GM23338 (cell line): ENCODE measurements around the gene GP2. TPM values are rescaled to one million over a fixed set of nuclear protein-coding genes. Genes with fewer than 3 reads are reported as not detected.

ENCODE experiments used
- ATAC-seq: fragments of 200-7000 bp; cut with Tn5 transposase; 3 replicates; pipeline ENCODE4 v1.9.1; 2020
- DNase-seq: peaks from one replicate; pipeline ENCODE4 v3.0.0-alpha.2; 2015; ENCODE audit warnings: low spot score
- H2AFZ ChIP-seq: fragments of 200-600 bp; sonication (generic); 2 replicates; pipeline ENCODE4 v1.8.0; 2016; ENCODE audit warnings: antibody characterized with exemption, mild to moderate bottlenecking, moderate library complexity
- H3F3A ChIP-seq: fragments of 200-600 bp; sonication (generic); replicated peaks from 2 replicates; pipeline ENCODE4 v1.8.0; 2017; ENCODE audit warnings: antibody characterized with exemption, mixed run types, low read depth
- H3K27ac ChIP-seq: fragments of 200-600 bp; sonication (generic); 2 replicates; pipeline ENCODE4 v1.6.1; 2016; ENCODE audit warnings: low read depth
- H3K27me3 ChIP-seq: fragments of 200-600 bp; sonication (generic); 2 replicates; pipeline ENCODE4 v1.8.0; 2016; ENCODE audit warnings: mild to moderate bottlenecking, mixed run types, moderate library complexity; ENCODE audit not compliant: insufficient read depth
- H3K36me3 ChIP-seq: fragments of 200-600 bp; sonication (generic); 2 replicates; pipeline ENCODE4 v1.8.0; 2016; ENCODE audit warnings: mild to moderate bottlenecking; ENCODE audit not compliant: insufficient read depth
- H3K4me1 ChIP-seq: fragments of 200-600 bp; sonication (generic); 2 replicates; pipeline ENCODE4 v1.8.0; 2016; ENCODE audit warnings: mild to moderate bottlenecking, moderate library complexity; ENCODE audit not compliant: insufficient read depth
- H3K4me2 ChIP-seq: fragments of 200-600 bp; sonication (generic); 2 replicates; pipeline ENCODE4 v1.7.1; 2017; ENCODE audit warnings: mixed run types
- H3K4me3 ChIP-seq: fragments of 200-600 bp; sonication (generic); 2 replicates; pipeline ENCODE4 v1.6.1; 2016; ENCODE audit warnings: mixed run types
- H3K79me2 ChIP-seq: fragments of 200-600 bp; sonication (generic); replicated peaks from 2 replicates; pipeline ENCODE4 v1.8.0; 2017; ENCODE audit warnings: mild to moderate bottlenecking; ENCODE audit not compliant: insufficient read depth
- H3K9me2 ChIP-seq: fragments of 200-600 bp; sonication (generic); 2 replicates; pipeline ENCODE4 v1.8.0; 2017; ENCODE audit not compliant: insufficient read depth
- H4K20me1 ChIP-seq: fragments of 200-600 bp; sonication (generic); replicated peaks from 2 replicates; pipeline ENCODE4 v1.8.0; 2017; ENCODE audit warnings: mild to moderate bottlenecking; ENCODE audit not compliant: insufficient read depth
- H3K27ac Mint-ChIP-seq: 2 replicates; pipeline ENCODE4 v1.8.0; 2020; ENCODE audit warnings: inconsistent platforms, mild to moderate bottlenecking, moderate library complexity, mixed read lengths
- H3K27me3 Mint-ChIP-seq: 3 replicates; pipeline ENCODE4 v1.8.0; 2022; ENCODE audit warnings: low read depth, mild to moderate bottlenecking, moderate library complexity, mixed read lengths, inconsistent platforms; ENCODE audit not compliant: insufficient read depth, poor library complexity
- H3K36me3 Mint-ChIP-seq: 3 replicates; pipeline ENCODE4 v1.8.0; 2021; ENCODE audit warnings: low read depth, mild to moderate bottlenecking, inconsistent platforms, moderate library complexity, mixed read lengths
- H3K4me1 Mint-ChIP-seq: 3 replicates; pipeline ENCODE4 v1.8.0; 2020; ENCODE audit warnings: mild to moderate bottlenecking, inconsistent platforms, mixed read lengths
- H3K4me3 Mint-ChIP-seq: 3 replicates; pipeline ENCODE4 v1.8.0; 2021; ENCODE audit warnings: moderate library complexity, mild to moderate bottlenecking, inconsistent platforms, mixed read lengths
- H3K9me3 Mint-ChIP-seq: 3 replicates; pipeline ENCODE4 v1.8.0; 2020; ENCODE audit warnings: moderate library complexity, mild to moderate bottlenecking, inconsistent platforms, mixed read lengths
- CTCF ChIP-seq, 2 experiments: fragments of 200-600 bp in 1 of 2; sonication (generic) in 1 of 2; conservative IDR thresholded peaks; 2 replicates each; pipeline versions ENCODE4 v1.5.1 to v1.6.1; 2016 to 2017; ENCODE audit warnings: antibody characterized with exemption in 2 of 2, low read depth in 2 of 2, mild to moderate bottlenecking in 2 of 2, moderate library complexity in 1 of 2
- ETS1 ChIP-seq: IDR thresholded peaks from 2 replicates; pipeline ENCODE4 v1.6.1; 2016; ENCODE audit warnings: antibody characterized with exemption
- EZH2phosphoT487 ChIP-seq: fragments of 200-600 bp; sonication (generic); IDR thresholded peaks from one replicate; pipeline ENCODE4 v1.8.1; 2018; ENCODE audit warnings: antibody characterized with exemption; ENCODE audit not compliant: unreplicated experiment
- NANOG ChIP-seq: IDR thresholded peaks from 2 replicates; pipeline ENCODE4 v1.6.1; 2016; ENCODE audit warnings: antibody characterized with exemption, borderline replicate concordance
- STAT1 ChIP-seq: IDR thresholded peaks from one replicate; pipeline ENCODE4 v1.6.1; 2016; ENCODE audit warnings: antibody characterized with exemption; ENCODE audit not compliant: unreplicated experiment
- ZNF114 ChIP-seq: fragments of 250-450 bp; sonication (Bioruptor Pico); IDR thresholded peaks from 2 replicates; pipeline ENCODE4 v1.5.0; 2020; ENCODE audit warnings: mild to moderate bottlenecking, moderate library complexity
- ZNF331 ChIP-seq: fragments of 250-450 bp; sonication (Bioruptor Pico); IDR thresholded peaks from 2 replicates; pipeline ENCODE4 v1.5.0; 2020; ENCODE audit warnings: low read depth, mild to moderate bottlenecking, moderate library complexity
- polyA plus RNA-seq: library from polyadenylated mRNA; unstranded; fragments of >200 nt; fragmentation: Nextera tagmentation; extraction: Ambion mirVana; gene quantifications from 2 replicates; pipeline ENCODE4 v1.2.1, GENCODE V29; 2016
- total RNA-seq: library from RNA; depleted of rRNA; stranded (reverse); fragments of >200 nt; shearing (Covaris generic); gene quantifications from 2 replicates; pipeline ENCODE4 v1.2.3, GENCODE V29; 2014
- TF ChIP-seq, protein P1 (sequence below): IDR thresholded peaks from one replicate; pipeline ENCODE4 v1.6.1; 2018; ENCODE audit warnings: antibody characterized with exemption; ENCODE audit not compliant: unreplicated experiment

Gene GP2
- total and polyA plus RNA-seq, 2 experiments from 2014 or later, result not detected

DNA sequence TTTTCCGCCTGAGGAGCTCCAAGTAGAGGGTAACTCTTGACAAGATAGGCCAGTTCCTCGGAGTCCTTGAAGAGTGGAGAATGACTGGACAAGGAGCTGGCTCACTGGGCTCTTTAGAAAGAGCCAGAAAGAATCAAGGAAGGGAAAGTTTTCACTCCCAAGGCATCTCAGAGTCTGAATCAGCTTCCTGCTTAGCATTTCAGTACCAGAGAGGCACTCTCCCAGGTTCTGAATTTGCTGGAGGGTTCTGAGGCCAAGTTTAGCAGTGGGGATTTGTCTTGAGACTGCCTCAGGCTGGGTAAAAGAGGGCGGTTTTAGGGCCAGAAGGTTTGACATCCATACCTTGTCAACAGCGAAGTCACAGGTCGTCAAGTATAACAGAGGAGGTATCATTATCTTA is 25.5 kb downstream of the GP2 start:
- Histone ChIP-seq H3K4me2 (no peak overlapping the region), H3F3A (no peaks in the 10 kb centered on the region), H3K4me3 (no peak overlapping the region), H3K27me3 (no peaks in the 10 kb centered on the region), H2AFZ (no peak overlapping the region), H4K20me1 (no peaks in the 10 kb centered on the region), H3K4me1 (no peaks in the 10 kb centered on the region), H3K27ac (no peak overlapping the region), H3K36me3 (no peaks in the 10 kb centered on the region), H3K9me2 (no peaks in the 10 kb centered on the region), H3K79me2 (no peaks in the 10 kb centered on the region)
- Mint-ChIP-seq H3K4me1 (no peaks in the 10 kb centered on the region; the same call in 2 of the 3 replicates), H3K27ac (no peak overlapping the region), H3K9me3 (no peaks in the 10 kb centered on the region), H3K4me3 (no peak overlapping the region), H3K27me3 (peaks cover 6% of the 10 kb centered on the region), H3K36me3 (no peaks in the 10 kb centered on the region)
- TF ChIP-seq EZH2phosphoT487, result no peak
- TF ChIP-seq ZNF114, result no peak
- TF ChIP-seq, protein P1, sequence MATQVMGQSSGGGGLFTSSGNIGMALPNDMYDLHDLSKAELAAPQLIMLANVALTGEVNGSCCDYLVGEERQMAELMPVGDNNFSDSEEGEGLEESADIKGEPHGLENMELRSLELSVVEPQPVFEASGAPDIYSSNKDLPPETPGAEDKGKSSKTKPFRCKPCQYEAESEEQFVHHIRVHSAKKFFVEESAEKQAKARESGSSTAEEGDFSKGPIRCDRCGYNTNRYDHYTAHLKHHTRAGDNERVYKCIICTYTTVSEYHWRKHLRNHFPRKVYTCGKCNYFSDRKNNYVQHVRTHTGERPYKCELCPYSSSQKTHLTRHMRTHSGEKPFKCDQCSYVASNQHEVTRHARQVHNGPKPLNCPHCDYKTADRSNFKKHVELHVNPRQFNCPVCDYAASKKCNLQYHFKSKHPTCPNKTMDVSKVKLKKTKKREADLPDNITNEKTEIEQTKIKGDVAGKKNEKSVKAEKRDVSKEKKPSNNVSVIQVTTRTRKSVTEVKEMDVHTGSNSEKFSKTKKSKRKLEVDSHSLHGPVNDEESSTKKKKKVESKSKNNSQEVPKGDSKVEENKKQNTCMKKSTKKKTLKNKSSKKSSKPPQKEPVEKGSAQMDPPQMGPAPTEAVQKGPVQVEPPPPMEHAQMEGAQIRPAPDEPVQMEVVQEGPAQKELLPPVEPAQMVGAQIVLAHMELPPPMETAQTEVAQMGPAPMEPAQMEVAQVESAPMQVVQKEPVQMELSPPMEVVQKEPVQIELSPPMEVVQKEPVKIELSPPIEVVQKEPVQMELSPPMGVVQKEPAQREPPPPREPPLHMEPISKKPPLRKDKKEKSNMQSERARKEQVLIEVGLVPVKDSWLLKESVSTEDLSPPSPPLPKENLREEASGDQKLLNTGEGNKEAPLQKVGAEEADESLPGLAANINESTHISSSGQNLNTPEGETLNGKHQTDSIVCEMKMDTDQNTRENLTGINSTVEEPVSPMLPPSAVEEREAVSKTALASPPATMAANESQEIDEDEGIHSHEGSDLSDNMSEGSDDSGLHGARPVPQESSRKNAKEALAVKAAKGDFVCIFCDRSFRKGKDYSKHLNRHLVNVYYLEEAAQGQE, result peak; percentile 49
- DNase-seq (peak; percentile 28), ATAC-seq (peak; percentile 42; the same call in 2 of the 3 replicates)

DNA sequence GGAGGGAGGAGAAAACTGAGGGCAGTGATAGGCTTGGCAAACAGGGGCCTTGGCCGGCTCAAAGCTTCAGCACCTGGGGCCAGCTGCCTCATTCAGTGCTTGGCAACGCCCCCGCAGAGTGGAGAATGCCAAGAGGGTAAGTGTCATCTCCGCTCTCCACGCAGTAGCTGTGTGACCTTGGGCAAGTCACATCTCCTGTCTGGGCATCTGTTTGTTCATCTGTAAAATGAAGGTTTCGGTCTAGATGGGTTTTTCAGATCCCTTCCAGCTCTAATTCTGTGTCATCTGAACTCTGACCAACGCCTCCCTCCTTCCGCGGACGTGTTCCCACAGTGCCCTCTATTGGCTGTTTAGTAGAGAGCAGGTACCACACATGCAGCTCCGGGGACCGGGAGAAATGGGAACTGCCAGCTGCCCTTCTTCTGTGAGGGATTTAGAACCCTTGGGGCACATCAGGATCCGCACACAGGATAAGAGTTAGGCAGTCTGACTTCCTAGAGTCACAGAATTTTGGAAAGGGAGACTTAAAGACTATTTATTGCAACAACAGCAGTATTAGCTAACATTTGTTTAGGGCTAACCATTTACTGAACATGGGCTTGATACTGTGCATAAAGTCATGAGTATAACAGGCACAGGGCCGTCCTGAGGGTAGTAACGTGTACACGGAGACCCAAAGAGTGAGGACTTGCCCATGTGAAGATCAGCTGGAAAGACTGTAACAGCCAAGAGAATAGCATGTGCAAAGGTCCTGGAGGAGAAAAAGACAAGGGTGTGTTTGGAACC is 26.8 kb downstream of the GP2 start:
- Mint-ChIP-seq H3K9me3 (no peaks in the 10 kb centered on the region), H3K36me3 (no peaks in the 10 kb centered on the region), H3K27ac (no peak overlapping the region), H3K4me3 (no peak overlapping the region), H3K27me3 (peaks cover 6% of the 10 kb centered on the region), H3K4me1 (no peaks in the 10 kb centered on the region; the same call in 2 of the 3 replicates)
- Histone ChIP-seq H3K27me3 (no peaks in the 10 kb centered on the region), H3K4me3 (no peak overlapping the region), H2AFZ (no peak overlapping the region), H3K4me2 (no peak overlapping the region), H3K36me3 (no peaks in the 10 kb centered on the region), H3K27ac (no peak overlapping the region), H3K4me1 (no peaks in the 10 kb centered on the region), H3K79me2 (no peaks in the 10 kb centered on the region), H3F3A (no peaks in the 10 kb centered on the region), H3K9me2 (no peaks in the 10 kb centered on the region), H4K20me1 (no peaks in the 10 kb centered on the region)
- ATAC-seq (peak; percentile 98), DNase-seq (peak; percentile 90)
- TF ChIP-seq NANOG (no peak), ETS1 (no peak), CTCF (conservative IDR thresholded peaks at IDR 0.05; ENCODE audit: low read depth in 2 of 2) (peak; percentile 93 to 94), STAT1 (no peak), EZH2phosphoT487 (no peak), ZNF331 (CRISPR knock-in tag) (no peak)
